GM21515 (cell line): ENCODE data around the gene PTTG1IP.
"Not testable (repeated sequence)": the region's sequence is repeated elsewhere in the genome, so short reads cannot be mapped to it uniquely, and the experiment has no call there.

Experiments
- ATAC-seq: cut with Tn5 transposase; IDR thresholded peaks from one replicate; pipeline ENCODE4 v1.9.1; 2021; ENCODE audit not compliant: unreplicated experiment

Gene PTTG1IP

GRCh38 chr21:44847261-44848056 is 26.0 kb downstream of the PTTG1IP start:
- no peak for ATAC-seq

- no peak for ATAC-seq
Observed at GRCh38 chr21:44846485-44847260, 26.8 kb downstream of the PTTG1IP start.

- ATAC-seq: no peak
Observed at GRCh38 chr21:44846224-44846484, 27.3 kb downstream of the PTTG1IP start.

- ATAC-seq: no peak
Observed at GRCh38 chr21:44845418-44846223, 27.9 kb downstream of the PTTG1IP start.

- no peak for ATAC-seq
Observed at GRCh38 chr21:44844256-44844655, 29.2 kb downstream of the PTTG1IP start.

- ATAC-seq: no peak
Observed at GRCh38 chr21:44842721-44843445, 30.6 kb downstream of the PTTG1IP start.

GRCh38 chr21:44842087-44842486 is 31.4 kb downstream of the PTTG1IP start:
- ATAC-seq: no peak

- no peak for ATAC-seq
Observed at GRCh38 chr21:44840771-44841170, 32.7 kb downstream of the PTTG1IP start.

GRCh38 chr21:44838951-44839350 is 34.5 kb downstream of the PTTG1IP start:
- ATAC-seq: no peak

- no peak for ATAC-seq
Observed at GRCh38 chr21:44838039-44838895, 35.2 kb downstream of the PTTG1IP start.

- no peak for ATAC-seq
Observed at GRCh38 chr21:44837537-44837936, 36.0 kb downstream of the PTTG1IP start.

- ATAC-seq: no peak
Observed at GRCh38 chr21:44836666-44837471, 36.6 kb downstream of the PTTG1IP start.

- no peak for ATAC-seq
Observed at GRCh38 chr21:44836349-44836665, 37.2 kb downstream of the PTTG1IP start.

- ATAC-seq: no peak
Observed at GRCh38 chr21:44835647-44835973, 37.9 kb downstream of the PTTG1IP start.

- ATAC-seq: no peak
Observed at GRCh38 chr21:44834951-44835646, 38.4 kb downstream of the PTTG1IP start.

- no peak for ATAC-seq
Observed at GRCh38 chr21:44834231-44834950, 39.1 kb downstream of the PTTG1IP start.

- no peak for ATAC-seq
Observed at GRCh38 chr21:44833663-44834062, 39.8 kb downstream of the PTTG1IP start.

- not testable (repeated sequence) for ATAC-seq
Observed at GRCh38 chr21:44832516-44833255, 40.8 kb downstream of the PTTG1IP start.
